ENCODE results near the gene ZBP1. TPM values are rescaled to one million over a fixed set of nuclear protein-coding genes. Genes with fewer than 3 reads are reported as not detected.

The ZBP1 gene
- total RNA-seq, 1 experiment from 2014 or later: not detected

- no peak overlapping the region for H3K9ac ChIP-seq (ENCODE audit: low read length)
- ChIA-PET POLR2A (ENCODE audit: unreplicated experiment) (no interaction called here), CTCF (no interaction called here)
- H3K27ac ChIP-seq (ENCODE audit: low read length): no peak overlapping the region
- H3K27me3 ChIP-seq (ENCODE audit: low read length): no peaks in the 10 kb centered on the region
- no peaks in the 10 kb centered on the region for H3K79me2 ChIP-seq (ENCODE audit: low read length)
- TF ChIP-seq EZH2 (IDR thresholded peaks at IDR 0.05; ENCODE audit: low read length, unreplicated experiment) (no peak), CTCF (conservative IDR thresholded peaks at IDR 0.05; ENCODE audit: low read depth, low read length) (no peak), EZH2phosphoT487 (IDR thresholded peaks at IDR 0.05; ENCODE audit: borderline replicate concordance, low read length) (no peak)
- peaks cover 22% of the 10 kb centered on the region for H3K4me1 ChIP-seq (ENCODE audit: insufficient read depth, low read length)
- H3K4me3 ChIP-seq (ENCODE audit: low read length): no peak overlapping the region
- H2AFZ ChIP-seq (ENCODE audit: low read length): no peak overlapping the region
- no peaks in the 10 kb centered on the region for H3K9me2 ChIP-seq (replicated peaks; ENCODE audit: low read length)
- BruUV-seq (replicated peaks): no TSS peak
- H3K36me3 ChIP-seq (ENCODE audit: low read depth, low read length): no peaks in the 10 kb centered on the region
- intact Hi-C loops (cut with micrococcal nuclease): loop anchor here (10.0 kb wide), 1 partner anchor 380 kb away; no protein-coding TSS in a partner anchor
- H4K20me1 ChIP-seq (ENCODE audit: low read length): no peaks in the 10 kb centered on the region
- DNase-seq (no peak), ATAC-seq (no peak)
- H3K9me3 ChIP-seq (ENCODE audit: low read length): no peaks in the 10 kb centered on the region
- H3F3A ChIP-seq (ENCODE audit: low read length, unreplicated experiment): no peaks in the 10 kb centered on the region
- H3K4me2 ChIP-seq (ENCODE audit: low read length): no peak overlapping the region
Observed at GRCh38 chr20:57614490-57615444, 5.5 kb downstream of the ZBP1 start.

GRCh38 chr20:57613481-57613921, 6.7 kb downstream of the ZBP1 start:
- peaks cover 11% of the 10 kb centered on the region for H3K4me1 ChIP-seq (ENCODE audit: insufficient read depth, low read length)
- H4K20me1 ChIP-seq (ENCODE audit: low read length): no peaks in the 10 kb centered on the region
- no peak for TF ChIP-seq EZH2 (IDR thresholded peaks at IDR 0.05; ENCODE audit: low read length, unreplicated experiment)
- no peak for TF ChIP-seq CTCF (conservative IDR thresholded peaks at IDR 0.05; ENCODE audit: low read depth, low read length)
- no peak for TF ChIP-seq EZH2phosphoT487 (IDR thresholded peaks at IDR 0.05; ENCODE audit: borderline replicate concordance, low read length)
- H3K79me2 ChIP-seq (ENCODE audit: low read length): no peaks in the 10 kb centered on the region
- POLR2A ChIA-PET (ENCODE audit: unreplicated experiment): no interaction called here
- H3K9me3 ChIP-seq (ENCODE audit: low read length): no peaks in the 10 kb centered on the region
- no TSS peak for BruUV-seq (replicated peaks)
- H3K4me3 ChIP-seq (ENCODE audit: low read length): no peak overlapping the region
- DNase-seq (no peak), ATAC-seq (no peak)
- H3K4me2 ChIP-seq (ENCODE audit: low read length): no peak overlapping the region
- H3K9me2 ChIP-seq (replicated peaks; ENCODE audit: low read length): no peaks in the 10 kb centered on the region
- no peak overlapping the region for H3K9ac ChIP-seq (ENCODE audit: low read length)
- H3F3A ChIP-seq (ENCODE audit: low read length, unreplicated experiment): no peaks in the 10 kb centered on the region
- CTCF ChIA-PET: no interaction called here
- no peak overlapping the region for H3K27ac ChIP-seq (ENCODE audit: low read length)
- intact Hi-C loops (cut with micrococcal nuclease): loop anchor here (10.0 kb wide), 1 partner anchor 381 kb away; no protein-coding TSS in a partner anchor
- H3K36me3 ChIP-seq (ENCODE audit: low read depth, low read length): no peaks in the 10 kb centered on the region
- H3K27me3 ChIP-seq (ENCODE audit: low read length): no peaks in the 10 kb centered on the region
- no peak overlapping the region for H2AFZ ChIP-seq (ENCODE audit: low read length)

- no peak for TF ChIP-seq EZH2 (IDR thresholded peaks at IDR 0.05; ENCODE audit: low read length, unreplicated experiment)
- TF ChIP-seq CTCF (conservative IDR thresholded peaks at IDR 0.05; ENCODE audit: low read depth, low read length): no peak
- no peak for TF ChIP-seq EZH2phosphoT487 (IDR thresholded peaks at IDR 0.05; ENCODE audit: borderline replicate concordance, low read length)
- CTCF ChIA-PET: no interaction called here
- Histone ChIP-seq H2AFZ (ENCODE audit: low read length) (no peak overlapping the region), H3K27ac (ENCODE audit: low read length) (no peak overlapping the region), H3K4me1 (ENCODE audit: insufficient read depth, low read length) (peaks cover 6% of the 10 kb centered on the region), H3K79me2 (ENCODE audit: low read length) (no peaks in the 10 kb centered on the region), H3K9me2 (replicated peaks; ENCODE audit: low read length) (no peaks in the 10 kb centered on the region), H3K27me3 (ENCODE audit: low read length) (no peaks in the 10 kb centered on the region), H3K4me2 (ENCODE audit: low read length) (no peak overlapping the region), H3K9me3 (ENCODE audit: low read length) (no peaks in the 10 kb centered on the region), H4K20me1 (ENCODE audit: low read length) (no peaks in the 10 kb centered on the region), H3F3A (ENCODE audit: low read length, unreplicated experiment) (no peaks in the 10 kb centered on the region), H3K9ac (ENCODE audit: low read length) (no peak overlapping the region), H3K36me3 (ENCODE audit: low read depth, low read length) (no peaks in the 10 kb centered on the region), H3K4me3 (ENCODE audit: low read length) (no peak overlapping the region)
- POLR2A ChIA-PET (ENCODE audit: unreplicated experiment): interaction anchor here (0.7 kb wide), 1 partner anchor 869 kb away, joined by 3 read pairs; no protein-coding TSS in a partner anchor
- intact Hi-C loops (cut with micrococcal nuclease): loop anchor here (10.0 kb wide), 1 partner anchor 382 kb away; no protein-coding TSS in a partner anchor
- ATAC-seq (no peak), DNase-seq (no peak)
- BruUV-seq (replicated peaks): no TSS peak
Observed at GRCh38 chr20:57612916-57613315, 7.3 kb downstream of the ZBP1 start.
